Smooth muscle cell (in vitro differentiated cells): ENCODE measurements around the gene DAPK1. TPM values are rescaled to one million over a fixed set of nuclear protein-coding genes. Genes with fewer than 3 reads are reported as not detected.

Experiments used
- DNase-seq: peaks from one replicate; lab custom pipeline; 2025; ENCODE audit not compliant: unreplicated experiment; lab: John Stamatoyannopoulos, UW
- H2AFZ ChIP-seq: fragments of 200-600 bp; sonication (generic); 2 replicates; pipeline ENCODE4 v1.6.0; 2016; ENCODE audit warnings: antibody characterized with exemption, low read depth, mild to moderate bottlenecking
- H3F3A ChIP-seq: fragments of 200-600 bp; sonication (generic); 2 replicates; pipeline ENCODE4 v1.6.0; 2017; ENCODE audit warnings: antibody characterized with exemption, low read depth
- H3K27ac ChIP-seq: fragments of 200-600 bp; sonication (generic); 2 replicates; pipeline ENCODE4 v1.5.1; 2016; ENCODE audit warnings: low read depth, mild to moderate bottlenecking
- H3K27me3 ChIP-seq: fragments of 200-600 bp; sonication (generic); 2 replicates; pipeline ENCODE4 v1.6.1; 2016; ENCODE audit warnings: low read depth, mild to moderate bottlenecking
- H3K36me3 ChIP-seq: fragments of 200-600 bp; sonication (generic); 2 replicates; pipeline ENCODE4 v1.5.1; 2016; ENCODE audit warnings: low read depth
- H3K4me1 ChIP-seq: fragments of 200-600 bp; sonication (generic); 2 replicates; pipeline ENCODE4 v1.5.1; 2016; ENCODE audit warnings: low read depth
- H3K4me2 ChIP-seq: fragments of 200-600 bp; sonication (generic); 2 replicates; pipeline ENCODE4 v1.6.0; 2016; ENCODE audit warnings: mild to moderate bottlenecking
- H3K4me3 ChIP-seq: fragments of 200-600 bp; sonication (generic); 2 replicates; pipeline ENCODE4 v1.5.1; 2016; ENCODE audit warnings: mild to moderate bottlenecking
- H3K79me2 ChIP-seq: fragments of 200-600 bp; sonication (generic); 2 replicates; pipeline ENCODE4 v1.6.0; 2016; ENCODE audit warnings: low read depth, mild to moderate bottlenecking
- H3K9ac ChIP-seq: fragments of 200-600 bp; sonication (generic); 2 replicates; pipeline ENCODE4 v1.6.0; 2016; ENCODE audit warnings: low read depth
- H3K9me3 ChIP-seq: fragments of 200-600 bp; sonication (generic); replicated peaks from 2 replicates; pipeline ENCODE4 v1.5.1; 2016; ENCODE audit warnings: low read depth
- H4K20me1 ChIP-seq: fragments of 200-600 bp; sonication (generic); 2 replicates; pipeline ENCODE4 v1.6.0; 2016; ENCODE audit warnings: low read depth
- CTCF ChIP-seq: fragments of 200-600 bp; sonication (generic); IDR thresholded peaks from 2 replicates; pipeline ENCODE4 v1.5.1; 2017; ENCODE audit warnings: borderline replicate concordance, mild to moderate bottlenecking, antibody characterized with exemption; ENCODE audit not compliant: insufficient read depth, poor library complexity, severe bottlenecking
- whole genome bisulfite sequencing: methylation state at CpG from one replicate; pipeline ENCODE4 v1.1.7; 2016; ENCODE audit warnings: low lambda C conversion rate; 5-methylcytosine and 5-hydroxymethylcytosine counted together
- polyA plus RNA-seq: library from polyadenylated mRNA; unstranded; fragments of >200 nt; fragmentation: Nextera tagmentation; extraction: Ambion mirVana; gene quantifications from 2 replicates; pipeline ENCODE4 v1.2.1, GENCODE V29; 2016
- total RNA-seq: library from RNA; depleted of rRNA; stranded (reverse); fragments of >200 nt; gene quantifications from 2 replicates; pipeline ENCODE4 v1.2.3, GENCODE V29; 2014

DAPK1 gene
- total and polyA plus RNA-seq, 2 experiments from 2014 or later, result 12.6 to 20.3 TPM

GRCh38 chr9:87569008-87569509 is 71.4 kb downstream of the DAPK1 start:
- TF ChIP-seq CTCF, result no peak
- Histone ChIP-seq H2AFZ (no peak overlapping the region), H3K4me2 (peak overlapping the region; percentile 70), H3K9me3 (no peaks in the 10 kb centered on the region), H3K79me2 (no peaks in the 10 kb centered on the region), H3F3A (peaks cover 6% of the 10 kb centered on the region), H4K20me1 (peaks cover 29% of the 10 kb centered on the region), H3K36me3 (no peaks in the 10 kb centered on the region), H3K9ac (no peak overlapping the region), H3K4me3 (no peak overlapping the region), H3K27ac (no peak overlapping the region), H3K27me3 (no peaks in the 10 kb centered on the region), H3K4me1 (peaks cover 29% of the 10 kb centered on the region)
- no peak for DNase-seq
- 50% methylated on average over 6 of the region's 6 CpGs for WGBS

GRCh38 chr9:87569518-87569917 is 71.9 kb downstream of the DAPK1 start:
- peak overlapping the region; percentile 70 for H3K4me2 ChIP-seq
- H3K9ac ChIP-seq, result no peak overlapping the region
- TF ChIP-seq CTCF, result no peak
- H3K27ac ChIP-seq, result no peak overlapping the region
- no peaks in the 10 kb centered on the region for H3K79me2 ChIP-seq
- peaks cover 6% of the 10 kb centered on the region for H3F3A ChIP-seq
- H4K20me1 ChIP-seq, result peaks cover 29% of the 10 kb centered on the region
- H3K9me3 ChIP-seq, result no peaks in the 10 kb centered on the region
- no peak overlapping the region for H2AFZ ChIP-seq
- 25% methylated on average over 5 of the region's 5 CpGs for WGBS
- no peaks in the 10 kb centered on the region for H3K36me3 ChIP-seq
- no peaks in the 10 kb centered on the region for H3K27me3 ChIP-seq
- peaks cover 29% of the 10 kb centered on the region for H3K4me1 ChIP-seq
- no peak overlapping the region for H3K4me3 ChIP-seq
- no peak for DNase-seq

GRCh38 chr9:87570000-87570908 is 72.6 kb downstream of the DAPK1 start:
- H4K20me1 ChIP-seq, result peaks cover 25% of the 10 kb centered on the region
- peak overlapping the region; percentile 10 for H2AFZ ChIP-seq
- H3K27me3 ChIP-seq, result no peaks in the 10 kb centered on the region
- WGBS, result 61% methylated on average over 3 of the region's 3 CpGs
- no peaks in the 10 kb centered on the region for H3K36me3 ChIP-seq
- peak overlapping the region; percentile 70 for H3K4me2 ChIP-seq
- TF ChIP-seq CTCF, result no peak
- H3F3A ChIP-seq, result peaks cover 6% of the 10 kb centered on the region
- peaks cover 29% of the 10 kb centered on the region for H3K4me1 ChIP-seq
- H3K9ac ChIP-seq, result no peak overlapping the region
- no peak overlapping the region for H3K27ac ChIP-seq
- no peaks in the 10 kb centered on the region for H3K79me2 ChIP-seq
- no peaks in the 10 kb centered on the region for H3K9me3 ChIP-seq
- H3K4me3 ChIP-seq, result no peak overlapping the region
- no peak for DNase-seq

- H3K9me3 ChIP-seq, result no peaks in the 10 kb centered on the region
- H3K4me3 ChIP-seq, result no peak overlapping the region
- 95% methylated on average over 6 of the region's 6 CpGs for WGBS
- no peak overlapping the region for H3K9ac ChIP-seq
- H4K20me1 ChIP-seq, result peaks cover 22% of the 10 kb centered on the region
- no peak for DNase-seq
- peaks cover 6% of the 10 kb centered on the region for H3F3A ChIP-seq
- H3K4me2 ChIP-seq, result no peak overlapping the region
- H2AFZ ChIP-seq, result no peak overlapping the region
- H3K36me3 ChIP-seq, result no peaks in the 10 kb centered on the region
- H3K4me1 ChIP-seq, result peaks cover 29% of the 10 kb centered on the region
- H3K27ac ChIP-seq, result no peak overlapping the region
- no peak for TF ChIP-seq CTCF
- no peaks in the 10 kb centered on the region for H3K79me2 ChIP-seq
- no peaks in the 10 kb centered on the region for H3K27me3 ChIP-seq
Observed at GRCh38 chr9:87572719-87573118, 75.1 kb downstream of the DAPK1 start.
